ENCODE data around the gene PRR36.
A peak's percentile ranks its signal among the peaks of the same experiment; 100 is the strongest.

PRR36 gene

GRCh38 chr19:7883105-7883504, 8.9 kb upstream of the PRR36 start:
- H3K27ac ChIP-seq, result no peak overlapping the region
- TF ChIP-seq CTCF (conservative IDR thresholded peaks at IDR 0.05), result no peak

GRCh38 chr19:7881910-7882309, 7.7 kb upstream of the PRR36 start:
- H3K27ac ChIP-seq, result no peak overlapping the region

GRCh38 chr19:7879836-7880235, 5.6 kb upstream of the PRR36 start:
- no peak for TF ChIP-seq CTCF (conservative IDR thresholded peaks at IDR 0.05)
- no peak overlapping the region for H3K27ac ChIP-seq

More at GRCh38 chr19:7881910-7882309, 7.7 kb upstream of the PRR36 start:
- TF ChIP-seq CTCF (conservative IDR thresholded peaks at IDR 0.05), result no peak

- H3K27ac ChIP-seq, result no peak overlapping the region
Measured at GRCh38 chr19:7879111-7879807, 5.1 kb upstream of the PRR36 start.

GRCh38 chr19:7877249-7877836, 3.2 kb upstream of the PRR36 start:
- no peak for TF ChIP-seq CTCF (conservative IDR thresholded peaks at IDR 0.05)
- no peak overlapping the region for H3K27ac ChIP-seq

More at GRCh38 chr19:7879111-7879807, 5.1 kb upstream of the PRR36 start:
- TF ChIP-seq CTCF (conservative IDR thresholded peaks at IDR 0.05), result no peak

- H3K27ac ChIP-seq, result peak overlapping the region; percentile 79
- no peak for TF ChIP-seq CTCF (conservative IDR thresholded peaks at IDR 0.05)
Measured at GRCh38 chr19:7874897-7875273, 695 bp upstream of the PRR36 start.

- no peak for TF ChIP-seq CTCF (conservative IDR thresholded peaks at IDR 0.05)
- H3K27ac ChIP-seq, result peak overlapping the region; percentile 79
Measured at GRCh38 chr19:7873304-7874075, 700 bp downstream of the PRR36 start.

Measured in VCaP (cell line).